HepG2 (cell line): Measurements from ENCODE around the gene CEP57L1. TPM values are rescaled to one million over a fixed set of nuclear protein-coding genes. Genes with fewer than 3 reads are reported as not detected.

Experiments used
- EP300 ChIP-seq, 3 experiments: sonication (generic) in 1 of 3; formaldehyde crosslinking in 1 of 3; IDR thresholded peaks; 2 replicates each; pipeline versions ENCODE4 v1.5.1 to v1.6.1; 2011 to 2020; ENCODE audit warnings: low read depth in 2 of 3, low read length in 2 of 3, borderline replicate concordance in 1 of 3, improper control_type of control experiment in 1 of 3, mild to moderate bottlenecking in 1 of 3, missing genetic modification reagents in 1 of 3, moderate library complexity in 1 of 3
- GFI1 ChIP-seq: sonication (generic); formaldehyde crosslinking; IDR thresholded peaks from 2 replicates; pipeline ENCODE4 v1.5.0; 2020; ENCODE audit warnings: missing genetic modification reagents, mild to moderate bottlenecking, borderline replicate concordance
- KAT7 ChIP-seq: IDR thresholded peaks from 2 replicates; pipeline ENCODE4 v1.6.1; 2018; ENCODE audit warnings: borderline replicate concordance, missing compliant biosample characterization
- MEIS1 ChIP-seq: sonication (generic); formaldehyde crosslinking; IDR thresholded peaks from 2 replicates; pipeline ENCODE4 v1.9.0; 2021; ENCODE audit warnings: mild to moderate bottlenecking, missing genetic modification reagents, moderate library complexity, borderline replicate concordance
- PHF5A ChIP-seq: IDR thresholded peaks from one replicate; pipeline ENCODE4 v1.6.1; 2018; ENCODE audit warnings: low read depth, missing genetic modification reagents; ENCODE audit not compliant: unreplicated experiment
- RELA ChIP-seq: sonication (generic); formaldehyde crosslinking; IDR thresholded peaks from 2 replicates; pipeline ENCODE4 v1.4.0; 2020; ENCODE audit warnings: missing genetic modification reagents
- RFXAP ChIP-seq: sonication (generic); formaldehyde crosslinking; IDR thresholded peaks from 2 replicates; pipeline ENCODE4 v1.4.0; 2020; ENCODE audit warnings: missing genetic modification reagents, borderline replicate concordance
- TARDBP ChIP-seq: sonication (generic); formaldehyde crosslinking; IDR thresholded peaks from 2 replicates; pipeline ENCODE4 v1.8.0; 2022; ENCODE audit warnings: mild to moderate bottlenecking, missing genetic modification reagents
- ZBTB7A ChIP-seq: sonication (generic); formaldehyde crosslinking; IDR thresholded peaks from 2 replicates; pipeline ENCODE4 v1.8.0; 2022; ENCODE audit warnings: mild to moderate bottlenecking, missing genetic modification reagents
- ZFP37 ChIP-seq: sonication (generic); formaldehyde crosslinking; IDR thresholded peaks from 2 replicates; pipeline ENCODE4 v1.4.0; 2020; ENCODE audit warnings: missing genetic modification reagents, borderline replicate concordance
- ZMYM4 ChIP-seq: sonication (generic); formaldehyde crosslinking; IDR thresholded peaks from 2 replicates; pipeline ENCODE4 v1.8.1; 2023; ENCODE audit warnings: mild to moderate bottlenecking, missing genetic modification reagents
- ZNF234 ChIP-seq: sonication (generic); formaldehyde crosslinking; conservative IDR thresholded peaks from 2 replicates; pipeline ENCODE4 v1.5.1; 2020; ENCODE audit warnings: mild to moderate bottlenecking, missing genetic modification reagents
- ZNF350 ChIP-seq: sonication (generic); formaldehyde crosslinking; IDR thresholded peaks from 2 replicates; pipeline ENCODE4 v1.4.0; 2020; ENCODE audit warnings: mild to moderate bottlenecking, low read depth, missing genetic modification reagents, borderline replicate concordance
- ZNF446 ChIP-seq: sonication (generic); formaldehyde crosslinking; IDR thresholded peaks from 2 replicates; pipeline ENCODE4 v1.5.0; 2020; ENCODE audit warnings: mild to moderate bottlenecking, missing genetic modification reagents
- ZNF614 ChIP-seq: IDR thresholded peaks from 2 replicates; pipeline ENCODE4 v1.6.1; 2018; ENCODE audit warnings: missing biosample characterization, missing genetic modification reagents, inconsistent platforms, borderline replicate concordance
- polyA plus RNA-seq, 8 experiments: library from polyadenylated mRNA; depleted of rRNA in 3 of 8; stranded (reverse) in 7 of 8; unstranded in 1 of 8; fragments of >200 nt; fragmentation: Illumina TruSeq in 4 of 8; extraction: Trizol in 4 of 8; gene quantifications; 2 replicates each; pipeline versions ENCODE4 v1.2.1 to v1.2.3, GENCODE V29; 2011 to 2016; ENCODE audit warnings: low read depth in 4 of 8, missing spikeins in 1 of 8, mixed read lengths in 1 of 8; ENCODE audit not compliant: insufficient read depth in 1 of 8
- total RNA-seq, 5 experiments: library from RNA; depleted of rRNA; stranded (reverse); fragments of >200 nt; fragmentation: Illumina TruSeq; extraction: Trizol; gene quantifications; 2 replicates each; pipeline ENCODE4 v1.2.3, GENCODE V29; 2016; ENCODE audit warnings: low read depth in 1 of 5
- TF ChIP-seq, protein P1 (sequence below): sonication (generic); formaldehyde crosslinking; IDR thresholded peaks from 2 replicates; pipeline ENCODE4 v1.9.0; 2022; ENCODE audit warnings: low read depth, missing genetic modification reagents
- TF ChIP-seq, protein P2 (sequence below): IDR thresholded peaks from 2 replicates; pipeline ENCODE4 v1.6.1; 2016; ENCODE audit warnings: mild to moderate bottlenecking, missing biosample characterization, missing genetic modification reagents
- TF ChIP-seq, protein P3 (sequence below): sonication (generic); formaldehyde crosslinking; IDR thresholded peaks from 2 replicates; pipeline ENCODE4 v1.4.0; 2020; ENCODE audit warnings: missing genetic modification reagents
- TF ChIP-seq, protein P4 (sequence below): sonication (generic); formaldehyde crosslinking; IDR thresholded peaks from 2 replicates; pipeline ENCODE4 v1.5.0; 2020; ENCODE audit warnings: missing genetic modification reagents
- TF ChIP-seq, protein P5 (sequence below): sonication (generic); formaldehyde crosslinking; IDR thresholded peaks from 2 replicates; pipeline ENCODE4 v1.8.1; 2022; ENCODE audit warnings: low read depth, mild to moderate bottlenecking, missing genetic modification reagents

CEP57L1 gene
- total and polyA plus RNA-seq, 2 of the 13 experiments (the other 11 are each of a cell fraction or from before 2014, with no cell fraction given) = 7.7 to 15.5 TPM

DNA sequence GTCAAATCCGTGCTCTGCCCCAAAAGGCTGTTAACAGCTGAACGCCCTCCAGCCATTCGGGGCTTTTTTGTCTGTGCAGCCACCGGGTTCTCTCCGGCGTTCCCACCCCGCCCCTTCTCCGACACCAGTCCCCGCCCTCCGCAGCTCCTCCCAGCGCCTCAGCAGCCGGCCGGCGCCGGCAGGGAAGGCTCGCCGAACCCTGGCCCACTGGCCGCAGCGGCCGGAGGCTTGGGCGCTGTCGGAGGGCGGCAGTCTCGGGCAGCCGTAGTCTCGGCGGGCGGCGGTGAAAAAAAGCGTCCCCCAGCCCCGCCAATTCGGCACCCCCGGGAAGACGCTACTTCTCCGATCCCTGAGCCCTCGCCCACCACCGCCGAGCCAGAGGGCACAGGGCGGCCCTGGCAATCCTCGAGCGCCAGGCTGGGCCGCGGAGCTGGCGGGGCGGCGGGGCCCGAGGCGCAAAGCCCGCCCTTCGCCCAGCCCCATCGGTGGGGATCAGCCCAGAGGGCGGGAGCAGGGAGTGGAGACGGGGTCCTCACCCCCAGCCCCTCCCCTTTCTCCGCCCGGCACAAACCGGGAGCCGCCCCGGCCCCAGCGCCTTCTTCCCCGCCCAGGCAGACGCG is 781 bp upstream of the CEP57L1 start, which contains the start of gene SESN1 (continued):
- no peak for TF ChIP-seq EP300 (IDR thresholded peaks at IDR 0.05; ENCODE audit: low read depth in 2 of 2, low read length in 2 of 2)
- TF ChIP-seq EP300 (CRISPR knock-in tag; IDR thresholded peaks at IDR 0.05; ENCODE audit: borderline replicate concordance) = peak; percentile 28; the same call in 1 of the 2 replicates
- no peak for TF ChIP-seq ZNF614
- TF ChIP-seq ZNF446 = peak; percentile 37; the same call in 1 of the 2 replicates
- peak; percentile 32; the same call in 1 of the 2 replicates for TF ChIP-seq TARDBP (CRISPR knock-in tag)
- TF ChIP-seq GFI1 (CRISPR knock-in tag) = peak; percentile 23; the same call in 1 of the 2 replicates
- 0 out of 2 replicates have a peak, but pooled peaks have one; percentile 81 for TF ChIP-seq ZNF234
- TF ChIP-seq, protein P1, sequence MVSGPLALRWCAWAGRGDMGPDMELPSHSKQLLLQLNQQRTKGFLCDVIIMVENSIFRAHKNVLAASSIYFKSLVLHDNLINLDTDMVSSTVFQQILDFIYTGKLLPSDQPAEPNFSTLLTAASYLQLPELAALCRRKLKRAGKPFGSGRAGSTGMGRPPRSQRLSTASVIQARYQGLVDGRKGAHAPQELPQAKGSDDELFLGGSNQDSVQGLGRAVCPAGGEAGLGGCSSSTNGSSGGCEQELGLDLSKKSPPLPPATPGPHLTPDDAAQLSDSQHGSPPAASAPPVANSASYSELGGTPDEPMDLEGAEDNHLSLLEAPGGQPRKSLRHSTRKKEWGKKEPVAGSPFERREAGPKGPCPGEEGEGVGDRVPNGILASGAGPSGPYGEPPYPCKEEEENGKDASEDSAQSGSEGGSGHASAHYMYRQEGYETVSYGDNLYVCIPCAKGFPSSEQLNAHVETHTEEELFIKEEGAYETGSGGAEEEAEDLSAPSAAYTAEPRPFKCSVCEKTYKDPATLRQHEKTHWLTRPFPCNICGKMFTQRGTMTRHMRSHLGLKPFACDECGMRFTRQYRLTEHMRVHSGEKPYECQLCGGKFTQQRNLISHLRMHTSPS (CRISPR knock-in tag) = no peak; the same call in 1 of the 2 replicates
- 0 out of 2 replicates have a peak, but pooled peaks have one; percentile 3 for TF ChIP-seq RELA (CRISPR knock-in tag)
- peak; percentile 89 for TF ChIP-seq MEIS1
- peak; percentile 86; the same call in 1 of the 2 replicates for TF ChIP-seq ZBTB7A (CRISPR knock-in tag)
- TF ChIP-seq, protein P2, sequence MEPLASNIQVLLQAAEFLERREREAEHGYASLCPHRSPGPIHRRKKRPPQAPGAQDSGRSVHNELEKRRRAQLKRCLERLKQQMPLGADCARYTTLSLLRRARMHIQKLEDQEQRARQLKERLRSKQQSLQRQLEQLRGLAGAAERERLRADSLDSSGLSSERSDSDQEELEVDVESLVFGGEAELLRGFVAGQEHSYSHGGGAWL (CRISPR knock-in tag) = peak; percentile 86; the same call in 1 of the 2 replicates
- peak; percentile 13; the same call in 1 of the 2 replicates for TF ChIP-seq ZMYM4
- no peak for TF ChIP-seq RFXAP (CRISPR knock-in tag)
- no peak for TF ChIP-seq ZFP37 (CRISPR knock-in tag)
- TF ChIP-seq, protein P3, sequence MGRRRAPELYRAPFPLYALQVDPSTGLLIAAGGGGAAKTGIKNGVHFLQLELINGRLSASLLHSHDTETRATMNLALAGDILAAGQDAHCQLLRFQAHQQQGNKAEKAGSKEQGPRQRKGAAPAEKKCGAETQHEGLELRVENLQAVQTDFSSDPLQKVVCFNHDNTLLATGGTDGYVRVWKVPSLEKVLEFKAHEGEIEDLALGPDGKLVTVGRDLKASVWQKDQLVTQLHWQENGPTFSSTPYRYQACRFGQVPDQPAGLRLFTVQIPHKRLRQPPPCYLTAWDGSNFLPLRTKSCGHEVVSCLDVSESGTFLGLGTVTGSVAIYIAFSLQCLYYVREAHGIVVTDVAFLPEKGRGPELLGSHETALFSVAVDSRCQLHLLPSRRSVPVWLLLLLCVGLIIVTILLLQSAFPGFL (CRISPR knock-in tag) = no peak
- peak; percentile 82; the same call in 1 of the 2 replicates for TF ChIP-seq KAT7 (CRISPR knock-in tag)
- TF ChIP-seq, protein P4, sequence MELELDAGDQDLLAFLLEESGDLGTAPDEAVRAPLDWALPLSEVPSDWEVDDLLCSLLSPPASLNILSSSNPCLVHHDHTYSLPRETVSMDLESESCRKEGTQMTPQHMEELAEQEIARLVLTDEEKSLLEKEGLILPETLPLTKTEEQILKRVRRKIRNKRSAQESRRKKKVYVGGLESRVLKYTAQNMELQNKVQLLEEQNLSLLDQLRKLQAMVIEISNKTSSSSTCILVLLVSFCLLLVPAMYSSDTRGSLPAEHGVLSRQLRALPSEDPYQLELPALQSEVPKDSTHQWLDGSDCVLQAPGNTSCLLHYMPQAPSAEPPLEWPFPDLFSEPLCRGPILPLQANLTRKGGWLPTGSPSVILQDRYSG = peak; percentile 49; the same call in 1 of the 2 replicates
- peak; percentile 29 for TF ChIP-seq PHF5A
- no peak; the same call in 1 of the 2 replicates for TF ChIP-seq ZNF350 (CRISPR knock-in tag)
- TF ChIP-seq, protein P5, sequence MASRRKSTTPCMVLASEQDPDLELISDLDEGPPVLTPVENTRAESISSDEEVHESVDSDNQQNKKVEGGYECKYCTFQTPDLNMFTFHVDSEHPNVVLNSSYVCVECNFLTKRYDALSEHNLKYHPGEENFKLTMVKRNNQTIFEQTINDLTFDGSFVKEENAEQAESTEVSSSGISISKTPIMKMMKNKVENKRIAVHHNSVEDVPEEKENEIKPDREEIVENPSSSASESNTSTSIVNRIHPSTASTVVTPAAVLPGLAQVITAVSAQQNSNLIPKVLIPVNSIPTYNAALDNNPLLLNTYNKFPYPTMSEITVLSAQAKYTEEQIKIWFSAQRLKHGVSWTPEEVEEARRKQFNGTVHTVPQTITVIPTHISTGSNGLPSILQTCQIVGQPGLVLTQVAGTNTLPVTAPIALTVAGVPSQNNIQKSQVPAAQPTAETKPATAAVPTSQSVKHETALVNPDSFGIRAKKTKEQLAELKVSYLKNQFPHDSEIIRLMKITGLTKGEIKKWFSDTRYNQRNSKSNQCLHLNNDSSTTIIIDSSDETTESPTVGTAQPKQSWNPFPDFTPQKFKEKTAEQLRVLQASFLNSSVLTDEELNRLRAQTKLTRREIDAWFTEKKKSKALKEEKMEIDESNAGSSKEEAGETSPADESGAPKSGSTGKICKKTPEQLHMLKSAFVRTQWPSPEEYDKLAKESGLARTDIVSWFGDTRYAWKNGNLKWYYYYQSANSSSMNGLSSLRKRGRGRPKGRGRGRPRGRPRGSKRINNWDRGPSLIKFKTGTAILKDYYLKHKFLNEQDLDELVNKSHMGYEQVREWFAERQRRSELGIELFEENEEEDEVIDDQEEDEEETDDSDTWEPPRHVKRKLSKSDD (CRISPR knock-in tag) = 0 out of 2 replicates have a peak, but pooled peaks have one; percentile 58
